ENCODE measurements around the gene BATF. TPM values are rescaled to one million over a fixed set of nuclear protein-coding genes. Genes with fewer than 3 reads are reported as not detected.

The BATF gene
- total and polyA plus RNA-seq, 4 donors: 0.27 to 2.6 (median 0.65) TPM

- Histone ChIP-seq H3K4me1 (ENCODE audit: control insufficient read depth, insufficient read depth, low read length) (no peaks in the 10 kb centered on the region), H3K36me3 (ENCODE audit: control insufficient read depth, insufficient read depth, low read length) (no peaks in the 10 kb centered on the region), H3K27me3 (ENCODE audit: control insufficient read depth, insufficient read depth, low read length) (peaks cover 2% of the 10 kb centered on the region), H3K9me3 (ENCODE audit: control insufficient read depth, insufficient read depth, low read length) (no peaks in the 10 kb centered on the region), H3K27ac (ENCODE audit: low read depth, low read length) (no peak overlapping the region), H3K4me3 (ENCODE audit: low read depth, low read length) (no peak overlapping the region)
- DNase-seq (ENCODE audit: low read depth in 4 of 6, low spot score in 6 of 6): no peak
- WGBS (ENCODE audit: insufficient coverage): 76% methylated on average over 4 of the region's 4 CpGs
Measured at GRCh38 chr14:75566321-75566720, 44.1 kb downstream of the BATF start.

GRCh38 chr14:75566752-75567151 is 44.5 kb downstream of the BATF start:
- no peak overlapping the region for H3K27ac ChIP-seq (ENCODE audit: low read depth, low read length)
- no peaks in the 10 kb centered on the region for H3K4me1 ChIP-seq (ENCODE audit: control insufficient read depth, insufficient read depth, low read length)
- DNase-seq (ENCODE audit: low read depth in 4 of 6, low spot score in 6 of 6): no peak
- H3K9me3 ChIP-seq (ENCODE audit: control insufficient read depth, insufficient read depth, low read length): no peaks in the 10 kb centered on the region
- H3K4me3 ChIP-seq (ENCODE audit: low read depth, low read length): no peak overlapping the region
- H3K36me3 ChIP-seq (ENCODE audit: control insufficient read depth, insufficient read depth, low read length): no peaks in the 10 kb centered on the region
- peaks cover 2% of the 10 kb centered on the region for H3K27me3 ChIP-seq (ENCODE audit: control insufficient read depth, insufficient read depth, low read length)
- 81% methylated on average over 8 of the region's 8 CpGs for WGBS (ENCODE audit: insufficient coverage)

GRCh38 chr14:75568140-75568539 is 45.9 kb downstream of the BATF start:
- Histone ChIP-seq H3K4me3 (ENCODE audit: low read depth, low read length) (no peak overlapping the region), H3K9me3 (ENCODE audit: control insufficient read depth, insufficient read depth, low read length) (no peaks in the 10 kb centered on the region), H3K36me3 (ENCODE audit: control insufficient read depth, insufficient read depth, low read length) (no peaks in the 10 kb centered on the region), H3K27ac (ENCODE audit: low read depth, low read length) (no peak overlapping the region), H3K27me3 (ENCODE audit: control insufficient read depth, insufficient read depth, low read length) (peaks cover 2% of the 10 kb centered on the region), H3K4me1 (ENCODE audit: control insufficient read depth, insufficient read depth, low read length) (no peaks in the 10 kb centered on the region)
- DNase-seq (ENCODE audit: low read depth in 4 of 6, low spot score in 6 of 6): no peak
- 91% methylated on average over 6 of the region's 7 CpGs for WGBS (ENCODE audit: insufficient coverage)

- WGBS (ENCODE audit: insufficient coverage): 77% methylated on average over 4 of the region's 6 CpGs
- peaks cover 2% of the 10 kb centered on the region for H3K27me3 ChIP-seq (ENCODE audit: control insufficient read depth, insufficient read depth, low read length)
- H3K9me3 ChIP-seq (ENCODE audit: control insufficient read depth, insufficient read depth, low read length): no peaks in the 10 kb centered on the region
- H3K4me3 ChIP-seq (ENCODE audit: low read depth, low read length): no peak overlapping the region
- no peaks in the 10 kb centered on the region for H3K36me3 ChIP-seq (ENCODE audit: control insufficient read depth, insufficient read depth, low read length)
- no peaks in the 10 kb centered on the region for H3K4me1 ChIP-seq (ENCODE audit: control insufficient read depth, insufficient read depth, low read length)
- no peak for DNase-seq (ENCODE audit: low read depth in 4 of 6, low spot score in 6 of 6)
- H3K27ac ChIP-seq (ENCODE audit: low read depth, low read length): no peak overlapping the region
Measured at GRCh38 chr14:75568791-75569190, 46.5 kb downstream of the BATF start.

- H3K27me3 ChIP-seq (ENCODE audit: control insufficient read depth, insufficient read depth, low read length): peaks cover 2% of the 10 kb centered on the region
- H3K4me3 ChIP-seq (ENCODE audit: low read depth, low read length): no peak overlapping the region
- WGBS (ENCODE audit: insufficient coverage): no CpG with 5 or more reads among the region's 2 CpGs
- no peaks in the 10 kb centered on the region for H3K36me3 ChIP-seq (ENCODE audit: control insufficient read depth, insufficient read depth, low read length)
- no peaks in the 10 kb centered on the region for H3K4me1 ChIP-seq (ENCODE audit: control insufficient read depth, insufficient read depth, low read length)
- H3K9me3 ChIP-seq (ENCODE audit: control insufficient read depth, insufficient read depth, low read length): no peaks in the 10 kb centered on the region
- DNase-seq (ENCODE audit: low read depth in 4 of 6, low spot score in 6 of 6): no peak
- H3K27ac ChIP-seq (ENCODE audit: low read depth, low read length): no peak overlapping the region
Measured at GRCh38 chr14:75570797-75571196, 48.5 kb downstream of the BATF start.

- DNase-seq (ENCODE audit: low read depth in 4 of 6, low spot score in 6 of 6): no peak
- H3K27me3 ChIP-seq (ENCODE audit: control insufficient read depth, insufficient read depth, low read length): peaks cover 2% of the 10 kb centered on the region
- H3K9me3 ChIP-seq (ENCODE audit: control insufficient read depth, insufficient read depth, low read length): no peaks in the 10 kb centered on the region
- no peaks in the 10 kb centered on the region for H3K4me1 ChIP-seq (ENCODE audit: control insufficient read depth, insufficient read depth, low read length)
- no peaks in the 10 kb centered on the region for H3K36me3 ChIP-seq (ENCODE audit: control insufficient read depth, insufficient read depth, low read length)
- no peak overlapping the region for H3K4me3 ChIP-seq (ENCODE audit: low read depth, low read length)
- no peak overlapping the region for H3K27ac ChIP-seq (ENCODE audit: low read depth, low read length)
- 92% methylated on average over 6 of the region's 6 CpGs for WGBS (ENCODE audit: insufficient coverage)
Measured at GRCh38 chr14:75572104-75572503, 49.8 kb downstream of the BATF start.

- peaks cover 20% of the 10 kb centered on the region for H3K4me1 ChIP-seq (ENCODE audit: control insufficient read depth, insufficient read depth, low read length)
- no peaks in the 10 kb centered on the region for H3K9me3 ChIP-seq (ENCODE audit: control insufficient read depth, insufficient read depth, low read length)
- no peak overlapping the region for H3K27ac ChIP-seq (ENCODE audit: low read depth, low read length)
- H3K27me3 ChIP-seq (ENCODE audit: control insufficient read depth, insufficient read depth, low read length): peaks cover 8% of the 10 kb centered on the region
- DNase-seq (ENCODE audit: low read depth in 4 of 6, low spot score in 6 of 6): no peak
- H3K36me3 ChIP-seq (ENCODE audit: control insufficient read depth, insufficient read depth, low read length): no peaks in the 10 kb centered on the region
- WGBS (ENCODE audit: insufficient coverage): no CpG with 5 or more reads among the region's 3 CpGs
- no peak overlapping the region for H3K4me3 ChIP-seq (ENCODE audit: low read depth, low read length)
Measured at GRCh38 chr14:75577090-75577489, 54.8 kb downstream of the BATF start.

GRCh38 chr14:75577729-75578101 is 55.4 kb downstream of the BATF start:
- H3K4me3 ChIP-seq (ENCODE audit: low read depth, low read length): peak overlapping the region; percentile 72
- 2% methylated on average over 12 of the region's 16 CpGs for WGBS (ENCODE audit: insufficient coverage)
- peaks cover 8% of the 10 kb centered on the region for H3K27me3 ChIP-seq (ENCODE audit: control insufficient read depth, insufficient read depth, low read length)
- H3K36me3 ChIP-seq (ENCODE audit: control insufficient read depth, insufficient read depth, low read length): no peaks in the 10 kb centered on the region
- H3K27ac ChIP-seq (ENCODE audit: low read depth, low read length): peak overlapping the region; percentile 87
- no peaks in the 10 kb centered on the region for H3K9me3 ChIP-seq (ENCODE audit: control insufficient read depth, insufficient read depth, low read length)
- DNase-seq (ENCODE audit: low read depth in 4 of 6, low spot score in 6 of 6): peak in 5 of 6 donors; percentile 57 to 90 (median 68)
- H3K4me1 ChIP-seq (ENCODE audit: control insufficient read depth, insufficient read depth, low read length): peaks cover 20% of the 10 kb centered on the region

GRCh38 chr14:75578102-75578785 is 56.0 kb downstream of the BATF start, which contains the start of gene FLVCR2:
Gene FLVCR2, plus strand, starts transcription at chr14:75578620. Its CDS starts 353 bp downstream, at chr14:75578973.
- H3K9me3 ChIP-seq (ENCODE audit: control insufficient read depth, insufficient read depth, low read length): no peaks in the 10 kb centered on the region
- H3K27ac ChIP-seq (ENCODE audit: low read depth, low read length): peak within 1 kb of the TSS; percentile 87
- under 1% methylated on average over 42 of the region's 49 CpGs for WGBS (ENCODE audit: insufficient coverage)
- H3K4me3 ChIP-seq (ENCODE audit: low read depth, low read length): peak within 1 kb of the TSS; percentile 72
- H3K36me3 ChIP-seq (ENCODE audit: control insufficient read depth, insufficient read depth, low read length): no peaks in the 10 kb centered on the region
- peak in 4 of 6 donors; percentile 47 to 82 (median 54) for DNase-seq (ENCODE audit: low read depth in 4 of 6, low spot score in 6 of 6)
- H3K4me1 ChIP-seq (ENCODE audit: control insufficient read depth, insufficient read depth, low read length): peaks cover 20% of the 10 kb centered on the region
- peaks cover 8% of the 10 kb centered on the region for H3K27me3 ChIP-seq (ENCODE audit: control insufficient read depth, insufficient read depth, low read length)

- H3K4me1 ChIP-seq (ENCODE audit: control insufficient read depth, insufficient read depth, low read length): peaks cover 22% of the 10 kb centered on the region
- no peaks in the 10 kb centered on the region for H3K36me3 ChIP-seq (ENCODE audit: control insufficient read depth, insufficient read depth, low read length)
- peak in 3 of 6 donors; percentile 8 to 45 (median 18) for DNase-seq (ENCODE audit: low read depth in 4 of 6, low spot score in 6 of 6)
- peak overlapping the region; percentile 87 for H3K27ac ChIP-seq (ENCODE audit: low read depth, low read length)
- peak overlapping the region; percentile 72 for H3K4me3 ChIP-seq (ENCODE audit: low read depth, low read length)
- H3K9me3 ChIP-seq (ENCODE audit: control insufficient read depth, insufficient read depth, low read length): no peaks in the 10 kb centered on the region
- WGBS (ENCODE audit: insufficient coverage): 30% methylated on average over 17 of the region's 21 CpGs
- peaks cover 8% of the 10 kb centered on the region for H3K27me3 ChIP-seq (ENCODE audit: control insufficient read depth, insufficient read depth, low read length)
Measured at GRCh38 chr14:75578786-75579337, 56.6 kb downstream of the BATF start.
